ENCODE measurements around the gene CPLX1.
A peak's percentile ranks its signal among the peaks of the same experiment; 100 is the strongest.

The CPLX1 gene

GRCh38 chr4:854356-854755, 28.4 kb upstream of the CPLX1 start:
- no peak for DNase-seq

DNA sequence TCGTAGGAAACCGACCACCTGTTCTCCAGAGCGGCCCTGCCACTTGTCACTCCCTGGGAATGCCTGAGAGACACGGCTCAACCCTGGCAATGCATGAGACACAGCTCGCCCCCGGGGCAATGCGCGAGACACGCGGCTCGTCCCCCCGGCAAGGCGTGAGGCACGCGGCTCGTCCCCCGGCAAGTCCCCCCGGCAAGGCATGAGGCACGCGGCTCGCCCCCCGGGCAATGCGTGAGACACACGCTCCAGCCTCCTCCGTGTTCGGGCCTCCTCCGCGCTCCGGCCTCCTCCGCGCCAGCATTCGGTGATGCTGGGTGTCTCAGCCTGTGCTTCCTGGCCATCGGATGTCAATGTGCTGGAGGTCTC, 27.5 kb upstream of the CPLX1 start:
- DNase-seq: no peak

- DNase-seq: no peak
These were observed 25.9 kb upstream of the CPLX1 start for GRCh38 chr4:851701-852430.

DNA sequence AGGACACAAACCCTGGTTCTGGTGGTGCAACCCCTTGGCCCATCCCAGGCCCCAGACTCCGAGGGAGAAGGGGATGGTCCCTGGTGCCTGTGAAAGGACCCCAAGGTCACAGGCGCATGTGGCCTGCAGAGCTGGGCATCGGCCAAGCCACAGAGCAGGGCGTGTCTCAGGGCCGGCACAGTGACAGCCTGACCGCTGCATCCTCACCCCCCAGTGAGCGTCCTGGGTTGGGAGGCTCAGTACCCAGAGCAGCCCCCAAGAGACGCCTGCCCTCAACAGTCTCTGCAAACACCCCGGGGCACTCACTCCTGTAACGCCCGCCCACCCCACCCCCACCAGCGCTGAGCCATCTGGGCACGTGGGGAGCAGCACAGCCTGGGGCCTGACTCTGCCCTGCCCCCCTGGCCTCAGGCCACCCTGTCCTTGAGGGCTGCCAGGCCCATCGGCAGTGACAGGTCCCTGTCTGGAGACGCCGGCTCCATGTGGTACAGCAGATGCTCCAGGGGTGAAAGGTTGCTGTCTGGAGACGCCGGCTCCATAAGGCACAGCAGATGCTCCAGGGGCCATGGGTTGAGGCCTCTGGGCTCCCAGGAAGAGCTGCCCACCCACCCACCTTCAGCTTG, 24.5 kb upstream of the CPLX1 start:
- no peak for DNase-seq

DNA sequence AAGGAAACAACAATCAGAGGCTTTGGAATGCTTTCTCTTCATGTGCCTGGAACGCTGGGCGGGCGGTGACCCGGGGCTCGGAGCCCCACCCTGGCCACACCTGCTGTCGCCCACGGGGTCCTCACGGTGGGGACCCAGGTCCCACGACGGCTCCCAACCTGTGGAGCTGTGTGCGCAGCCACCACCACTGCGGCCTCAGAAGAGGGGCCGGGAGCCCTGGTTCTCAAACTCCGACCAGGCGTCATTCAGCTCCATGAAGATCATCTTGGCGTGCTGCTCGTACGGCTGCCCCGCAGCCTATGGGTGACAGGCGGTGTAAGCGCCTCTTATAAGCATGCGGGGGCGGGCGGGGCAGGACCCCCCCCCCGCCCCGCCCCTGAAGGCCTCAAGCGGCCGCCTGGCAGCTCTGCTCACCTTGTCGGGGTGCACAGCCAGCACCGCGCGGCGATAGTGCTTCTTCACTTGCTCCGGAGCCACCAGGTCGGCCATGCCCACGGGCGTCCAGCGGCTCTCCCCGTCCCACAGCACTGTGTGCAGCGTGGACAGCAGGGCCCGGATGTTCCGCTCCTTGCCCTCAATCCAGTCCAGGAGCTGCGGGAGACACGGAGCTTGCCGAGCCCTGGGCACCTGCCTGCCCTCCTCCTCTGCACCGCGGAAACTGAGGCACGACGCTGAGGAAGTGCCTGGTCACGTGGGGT, 23.7 kb upstream of the CPLX1 start:
- no peak for DNase-seq

DNA sequence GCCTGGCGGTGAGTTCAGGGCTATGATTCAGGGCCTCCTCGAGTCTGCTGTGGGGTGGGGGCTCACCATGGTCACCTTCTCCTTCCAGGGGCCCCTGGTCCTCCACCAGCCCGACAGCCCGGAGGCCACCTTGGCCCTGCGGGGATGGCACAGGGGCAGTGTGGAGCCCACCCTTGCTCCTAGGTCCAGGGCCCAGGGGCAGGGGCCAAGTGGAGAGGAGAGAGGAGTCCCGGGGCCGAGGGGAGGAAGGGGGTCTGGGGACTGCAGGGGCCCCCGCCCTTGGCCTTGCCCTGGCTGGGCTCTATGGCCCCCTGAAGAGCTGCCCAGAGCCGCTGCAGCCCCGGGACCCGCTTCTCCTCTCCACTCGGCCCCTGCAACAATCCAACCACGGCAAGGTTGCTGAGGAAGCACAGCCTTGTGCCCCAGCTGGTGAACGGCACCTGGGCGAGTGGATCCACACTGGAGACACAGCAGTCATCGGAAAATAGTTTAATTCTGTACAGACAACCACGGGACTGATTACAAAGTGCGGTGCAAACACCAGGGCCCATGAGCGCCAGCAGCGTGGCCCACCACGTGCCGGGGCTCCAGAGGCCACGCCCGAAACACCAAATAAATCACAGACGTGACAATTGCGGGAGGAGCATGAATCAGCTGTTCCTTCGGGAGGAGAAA, 23.0 kb upstream of the CPLX1 start:
- no peak for DNase-seq

DNA sequence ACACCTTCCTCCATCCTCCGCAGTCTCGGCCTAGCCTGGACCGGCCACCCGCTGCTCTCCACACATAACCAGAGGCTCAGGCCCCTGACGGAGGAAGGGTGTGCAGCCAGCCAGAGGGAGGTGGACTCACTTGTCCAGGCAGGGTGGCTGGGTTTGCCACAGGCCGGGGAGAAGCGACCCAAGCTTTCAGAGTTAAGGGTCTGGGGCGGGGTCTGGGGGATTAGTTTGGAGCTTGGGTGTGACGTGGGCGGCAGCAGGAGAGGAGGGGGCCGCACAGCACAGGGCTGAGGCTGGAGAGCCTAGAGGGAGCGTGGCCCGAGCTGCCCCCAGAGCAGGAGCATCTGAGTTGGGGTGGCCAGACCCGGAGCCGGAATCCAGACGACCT, 22.4 kb upstream of the CPLX1 start:
- DNase-seq: no peak

DNA sequence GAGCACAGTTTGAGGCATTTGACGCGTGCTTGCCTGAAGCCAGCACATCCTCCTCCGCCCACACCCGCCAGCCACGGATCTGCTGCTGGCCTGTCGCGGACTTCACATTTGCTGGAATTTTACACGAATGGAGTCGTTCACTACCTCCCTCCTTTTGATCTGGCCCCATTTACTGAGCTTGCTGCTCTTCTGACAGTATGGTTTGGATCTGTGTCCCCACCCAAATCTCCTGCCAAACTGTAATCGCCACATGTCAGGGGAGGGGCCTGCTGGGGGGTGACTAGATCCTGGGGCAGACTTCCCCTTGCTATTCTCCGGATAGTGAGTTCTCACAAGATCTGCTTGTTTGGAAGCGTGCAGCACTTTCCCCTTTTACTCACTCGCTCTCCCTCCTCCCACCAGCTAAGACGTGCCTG, 19.9 kb upstream of the CPLX1 start:
- no peak for DNase-seq

DNA sequence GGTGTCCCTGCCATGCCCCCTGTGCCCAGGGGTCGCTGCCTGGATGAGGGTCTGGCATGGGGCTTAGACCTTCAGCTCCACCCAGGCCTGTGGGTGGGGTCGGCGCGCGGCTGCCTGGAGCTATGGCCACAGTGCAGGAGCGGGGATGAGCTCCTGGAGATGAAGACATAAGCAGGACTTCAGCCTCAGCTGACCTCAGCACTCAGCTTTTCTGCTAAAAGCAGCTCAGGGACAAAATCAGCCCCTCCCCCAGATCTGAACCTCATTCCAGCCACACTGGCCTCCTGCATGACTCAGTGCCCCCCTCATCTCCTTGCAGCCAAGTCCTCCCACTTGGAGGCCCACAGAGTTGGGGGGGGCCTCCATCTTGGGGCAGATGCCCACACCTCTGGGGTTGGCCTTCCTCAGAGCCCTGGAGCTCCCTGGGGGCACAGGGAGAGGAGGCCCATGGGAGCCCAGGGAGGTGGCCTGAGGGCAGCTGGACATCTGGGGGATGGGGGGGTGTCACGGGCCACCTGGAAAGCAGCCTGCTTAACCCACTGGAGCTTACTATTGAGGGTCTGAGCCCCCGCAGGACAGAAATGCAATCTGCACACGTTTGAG, 19.4 kb upstream of the CPLX1 start:
- DNase-seq: no peak

GRCh38 chr4:844752-845232, 18.9 kb upstream of the CPLX1 start:
- no peak for DNase-seq

DNA sequence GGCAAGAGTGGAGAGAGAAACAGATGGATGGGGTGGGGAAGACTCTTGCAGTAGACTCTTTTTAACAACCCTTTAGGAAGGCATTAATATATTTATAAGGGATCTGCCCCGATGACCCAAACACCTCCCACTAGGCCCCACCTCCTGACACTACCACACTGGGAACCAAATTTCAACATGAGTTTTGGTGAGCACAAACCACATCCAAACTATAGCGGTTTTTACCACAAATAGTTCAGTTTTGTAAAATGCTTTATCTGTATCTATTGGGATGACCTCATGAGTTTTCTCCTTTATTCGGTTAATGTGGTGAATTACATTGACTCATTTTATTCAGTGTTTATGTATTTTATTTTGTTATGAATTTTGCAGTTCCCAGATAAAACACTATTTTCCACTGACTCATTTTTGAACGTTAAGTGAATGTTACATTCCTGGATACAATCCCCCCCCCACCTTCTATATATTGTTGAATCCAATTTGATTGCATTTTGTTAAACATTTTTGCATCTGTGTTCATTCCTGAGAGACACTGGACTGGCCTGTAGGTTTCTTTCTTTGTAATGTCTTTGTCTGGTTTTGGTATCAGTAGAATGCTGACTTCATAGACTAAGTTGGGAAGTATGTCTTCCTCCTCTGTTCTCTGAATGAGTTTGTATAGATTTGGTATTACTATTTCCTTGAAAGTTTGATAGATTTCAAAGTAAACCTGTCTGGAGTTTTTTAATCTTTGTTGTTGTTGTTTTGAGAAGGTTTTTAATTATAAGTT, 13.9 kb upstream of the CPLX1 start:
- peak; percentile 46 for DNase-seq

DNA sequence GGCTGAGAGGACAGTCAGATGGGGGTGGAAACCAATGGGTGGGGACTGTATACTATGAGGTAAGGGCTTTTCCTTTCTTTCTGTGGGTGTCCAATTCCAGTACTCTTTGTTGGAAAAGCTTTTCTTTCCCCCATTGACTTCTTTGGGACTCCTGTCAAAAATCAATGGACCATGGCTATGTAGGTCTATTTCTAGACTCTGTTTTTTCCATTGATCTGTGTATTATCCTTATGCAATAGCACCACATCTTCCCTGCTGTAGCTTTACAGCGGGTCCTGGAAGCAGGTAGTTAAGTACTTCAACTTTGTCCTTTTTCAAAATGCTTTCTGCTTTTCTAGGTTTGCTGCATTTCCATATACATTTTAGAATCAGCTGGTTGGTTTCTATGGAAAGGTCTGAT, 11.8 kb upstream of the CPLX1 start:
- DNase-seq: no peak

DNA sequence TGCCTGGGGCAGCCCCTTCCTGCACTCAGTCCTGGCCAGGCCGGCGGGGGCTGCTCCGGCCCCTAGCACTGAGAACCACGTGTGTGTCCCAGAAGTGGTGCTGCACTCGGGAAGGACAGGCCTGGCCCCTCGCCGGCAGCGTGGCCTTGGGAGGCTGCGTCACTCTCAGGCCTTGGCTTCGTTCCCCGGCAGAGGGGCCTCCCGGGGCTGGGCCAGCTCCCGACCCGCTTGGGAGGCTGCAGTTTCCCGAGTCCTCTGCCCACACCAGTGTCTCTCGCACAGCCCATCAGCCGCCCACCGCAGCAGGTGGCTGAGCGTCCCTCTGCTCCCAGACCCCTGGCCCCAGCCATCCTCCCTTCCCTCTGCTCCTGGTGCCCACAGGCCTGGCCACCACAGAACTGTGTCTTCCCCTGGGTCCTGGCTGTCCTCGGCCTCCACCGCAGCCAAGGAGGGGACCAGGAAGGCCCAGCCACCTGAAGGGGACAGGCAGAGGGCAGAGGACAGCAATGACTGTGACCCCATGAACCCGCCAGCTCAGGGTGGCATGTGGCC, 10.9 kb upstream of the CPLX1 start:
- no peak for DNase-seq

GRCh38 chr4:836003-836511, 10.1 kb upstream of the CPLX1 start:
- no peak for DNase-seq

DNA sequence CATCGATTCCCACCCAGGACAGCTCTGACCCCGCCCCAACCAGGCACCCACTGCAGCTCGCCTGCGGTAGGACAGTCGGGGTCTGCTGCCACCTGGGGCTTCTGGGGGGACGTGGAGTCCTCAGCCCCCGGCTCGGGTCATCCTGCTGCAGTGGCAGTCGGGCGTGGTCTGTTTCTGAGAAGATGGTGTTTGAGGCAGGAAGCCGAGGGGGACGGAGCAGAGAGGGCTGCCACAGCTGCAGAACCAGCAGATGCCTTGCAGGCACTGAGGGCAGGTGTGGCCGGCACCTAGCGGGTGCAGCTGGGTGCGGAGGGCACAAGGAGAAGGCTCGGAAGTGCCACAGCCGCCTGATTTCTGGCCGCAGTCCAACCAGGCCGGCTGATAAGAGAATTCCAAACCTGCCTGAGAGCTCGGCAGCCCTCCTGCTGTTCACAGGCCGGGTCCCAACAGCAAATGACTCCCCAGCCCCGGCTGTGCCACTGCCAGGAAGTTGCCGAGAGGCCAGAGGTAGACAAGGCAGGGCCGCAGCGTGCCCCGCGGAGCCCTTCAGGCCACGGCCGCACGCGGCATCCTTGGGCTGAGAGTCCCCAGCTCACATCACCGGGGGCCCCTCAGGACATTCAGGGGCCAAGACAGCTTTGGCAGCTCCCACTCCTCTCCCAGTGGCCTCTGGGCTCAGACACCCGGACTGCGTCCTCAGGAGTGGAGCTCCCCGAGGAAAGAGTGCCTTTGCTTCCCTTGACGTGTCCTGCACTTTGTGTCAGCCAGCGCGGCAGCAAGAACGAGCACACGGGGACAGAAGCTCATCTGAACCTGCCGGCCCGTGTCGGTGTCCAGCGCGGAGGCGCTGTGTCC, 9.4 kb upstream of the CPLX1 start:
- no peak for DNase-seq

- DNase-seq: no peak
These were observed 8.6 kb upstream of the CPLX1 start for GRCh38 chr4:834368-835147.

DNA sequence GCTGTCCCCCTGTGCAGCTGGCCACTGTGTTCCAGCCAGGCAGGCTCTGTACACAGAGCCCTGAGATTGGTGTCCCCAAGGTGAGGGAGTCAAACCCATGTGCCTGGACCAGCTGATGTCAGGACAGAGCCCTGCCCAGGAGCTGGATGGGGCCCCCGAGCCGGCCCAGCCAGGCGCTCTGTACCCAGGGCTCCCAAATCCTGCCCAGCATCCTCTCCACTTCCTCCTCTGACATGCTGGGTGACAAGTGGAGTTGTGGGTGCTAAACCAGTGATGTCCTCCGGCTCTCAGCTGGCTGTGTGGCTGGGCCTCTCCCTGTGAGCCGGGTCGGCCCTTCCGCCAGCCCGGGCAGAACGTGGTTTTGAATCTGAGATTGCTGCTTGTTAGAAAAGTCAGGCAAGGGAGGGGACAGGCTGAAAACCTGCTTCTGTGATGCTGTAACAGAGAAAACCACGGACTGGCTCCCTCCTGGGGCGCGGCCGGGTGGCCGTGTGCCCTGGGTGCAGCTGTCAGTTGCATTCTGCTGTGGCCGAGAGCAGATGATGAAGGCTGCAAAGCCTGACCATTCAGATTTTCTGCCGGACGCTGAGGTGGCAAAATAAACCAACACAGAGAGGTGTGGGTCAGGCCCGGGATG, 7.9 kb upstream of the CPLX1 start:
- no peak for DNase-seq

- DNase-seq: peak; percentile 43
These were observed 7.2 kb upstream of the CPLX1 start for GRCh38 chr4:833156-833555.

DNA sequence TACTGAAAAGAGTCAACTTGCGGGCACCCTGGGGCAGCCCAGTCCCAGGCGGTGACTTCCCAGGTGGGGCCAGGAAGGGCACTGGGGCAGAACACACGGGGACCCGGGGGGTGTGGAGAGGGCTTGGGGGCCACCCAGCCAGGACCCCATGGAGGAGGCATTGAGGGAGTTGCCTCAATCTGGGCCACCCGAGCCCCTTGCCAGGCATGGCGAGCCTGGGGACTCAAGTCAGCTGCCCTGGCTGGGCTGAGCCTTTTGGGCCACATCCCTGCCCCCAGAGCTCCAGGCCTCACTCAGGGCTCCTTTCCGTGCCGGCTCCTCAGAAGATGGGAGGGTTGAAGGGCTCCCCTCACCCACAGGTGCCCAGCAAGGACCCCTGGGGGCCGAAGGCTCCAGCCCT, 6.6 kb upstream of the CPLX1 start:
- DNase-seq: no peak

DNA sequence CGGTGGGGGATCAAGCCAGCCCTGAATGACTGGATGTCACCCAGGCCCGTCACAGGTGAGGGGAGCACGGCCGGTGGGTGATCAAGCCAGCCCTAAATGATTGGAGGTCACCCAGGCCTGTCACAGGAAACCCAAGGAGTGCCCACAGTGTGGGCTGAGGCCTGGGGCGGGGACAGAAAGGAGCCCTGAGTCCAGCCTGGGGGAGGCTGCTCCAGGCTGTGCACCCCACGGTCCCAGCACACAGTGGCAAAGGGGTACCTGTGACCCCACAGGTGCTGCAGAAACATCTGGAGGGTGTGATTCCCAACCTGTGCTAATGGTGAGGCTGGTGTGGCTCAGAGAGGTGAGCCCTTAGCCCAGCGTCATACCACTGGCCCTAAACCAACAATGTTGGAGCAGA, 6.2 kb upstream of the CPLX1 start:
- no peak for DNase-seq
